ENCODE results near the gene YPEL3. TPM values are rescaled to one million over a fixed set of nuclear protein-coding genes. Genes with fewer than 3 reads are reported as not detected.

The YPEL3 gene
- total and polyA plus RNA-seq, 2 donors = 32.6 to 231 TPM

- peak overlapping the region in 1 of 2 donors; percentile 78 for H3K27ac ChIP-seq (ENCODE audit: low read depth in 1 of 2, low read length in 1 of 2)
- 97% methylated on average over 11 of the region's 11 CpGs for WGBS
Observed at GRCh38 chr16:30114411-30114810, 18.4 kb upstream of the YPEL3 start.

DNA sequence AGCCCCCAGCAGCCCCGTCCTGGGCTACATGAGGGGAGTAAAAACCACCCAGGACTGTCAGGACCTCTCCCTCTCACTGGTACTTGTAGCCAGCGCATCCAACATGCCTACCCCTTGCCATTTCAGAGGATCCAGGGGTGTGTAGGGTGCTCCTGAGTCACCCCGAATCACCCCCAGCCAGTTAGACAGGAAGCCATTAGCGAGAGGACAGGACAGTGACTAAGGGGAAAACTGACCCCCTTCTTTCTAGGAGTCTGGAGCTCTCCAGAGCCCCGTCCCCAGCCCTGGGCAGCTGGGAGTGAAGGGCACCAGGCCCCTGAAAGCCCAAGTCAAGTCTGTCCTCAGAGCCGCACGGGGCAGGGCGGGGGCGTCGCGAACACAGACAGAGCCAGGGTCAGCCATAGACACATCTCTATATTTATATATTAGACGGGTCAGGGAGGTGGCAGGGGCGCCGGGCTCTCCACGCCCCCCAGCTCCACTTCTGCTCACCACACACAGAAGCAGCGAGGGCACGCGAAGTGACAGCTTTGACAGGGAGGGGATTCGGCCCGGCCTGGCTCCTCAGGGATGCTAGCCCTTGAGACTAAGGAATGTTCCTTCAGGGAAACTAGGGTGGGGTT is 17.8 kb upstream of the YPEL3 start:
- Histone ChIP-seq H3K9me3 (ENCODE audit: control insufficient read depth in 2 of 2, insufficient read depth in 1 of 2, low read length in 1 of 2) (peaks cover 0 to 6% of the 10 kb centered on the region in 2 donors), H3K27me3 (ENCODE audit: control insufficient read depth in 2 of 2, insufficient read depth in 1 of 2, low read length in 1 of 2) (no peaks in the 10 kb centered on the region), H3K4me3 (ENCODE audit: low read length in 2 of 2) (no peak overlapping the region), H3K27ac (ENCODE audit: low read depth in 1 of 2, low read length in 1 of 2) (no peak overlapping the region), H3K36me3 (ENCODE audit: control insufficient read depth in 2 of 2, insufficient read depth in 2 of 2, low read length in 1 of 2) (peaks cover 48 to 57% of the 10 kb centered on the region in 2 donors), H3K4me1 (ENCODE audit: control insufficient read depth in 2 of 2, insufficient read depth in 2 of 2, low read length in 2 of 2) (peaks cover 11 to 25% of the 10 kb centered on the region in 2 donors)
- WGBS = 98% methylated on average over 20 of the region's 20 CpGs
- DNase-seq (ENCODE audit: low read depth in 6 of 9, low spot score in 9 of 9) = no peak

More at GRCh38 chr16:30114411-30114810, 18.4 kb upstream of the YPEL3 start:
- Histone ChIP-seq H3K9me3 (ENCODE audit: control insufficient read depth in 2 of 2, insufficient read depth in 1 of 2, low read length in 1 of 2) (peaks cover 0 to 6% of the 10 kb centered on the region in 2 donors), H3K4me1 (ENCODE audit: control insufficient read depth in 2 of 2, insufficient read depth in 2 of 2, low read length in 2 of 2) (peaks cover 11 to 25% of the 10 kb centered on the region in 2 donors), H3K27me3 (ENCODE audit: control insufficient read depth in 2 of 2, insufficient read depth in 1 of 2, low read length in 1 of 2) (no peaks in the 10 kb centered on the region), H3K36me3 (ENCODE audit: control insufficient read depth in 2 of 2, insufficient read depth in 2 of 2, low read length in 1 of 2) (peaks cover 48 to 59% of the 10 kb centered on the region in 2 donors), H3K4me3 (ENCODE audit: low read length in 2 of 2) (no peak overlapping the region)
- DNase-seq (ENCODE audit: low read depth in 6 of 9, low spot score in 9 of 9) = no peak

- Histone ChIP-seq H3K27ac (ENCODE audit: low read depth in 1 of 2, low read length in 1 of 2) (no peak within 1 kb of the TSS), H3K9me3 (ENCODE audit: control insufficient read depth in 2 of 2, insufficient read depth in 1 of 2, low read length in 1 of 2) (peaks cover 0 to 6% of the 10 kb centered on the region in 2 donors), H3K27me3 (ENCODE audit: control insufficient read depth in 2 of 2, insufficient read depth in 1 of 2, low read length in 1 of 2) (no peaks in the 10 kb centered on the region), H3K4me3 (ENCODE audit: low read length in 2 of 2) (no peak within 1 kb of the TSS), H3K4me1 (ENCODE audit: control insufficient read depth in 2 of 2, insufficient read depth in 2 of 2, low read length in 2 of 2) (peaks cover 11 to 25% of the 10 kb centered on the region in 2 donors), H3K36me3 (ENCODE audit: control insufficient read depth in 2 of 2, insufficient read depth in 2 of 2, low read length in 1 of 2) (peaks cover 47 to 56% of the 10 kb centered on the region in 2 donors)
- WGBS = 98% methylated on average over 20 of the region's 20 CpGs
- no peak for DNase-seq (ENCODE audit: low read depth in 6 of 9, low spot score in 9 of 9)
Observed at GRCh38 chr16:30113031-30113710, 17.2 kb upstream of the YPEL3 start, which contains the start of gene GDPD3. GDPD3 (minus strand) TSS chr16:30113537; CDS start chr16:30113478, 59 bp downstream.

DNA sequence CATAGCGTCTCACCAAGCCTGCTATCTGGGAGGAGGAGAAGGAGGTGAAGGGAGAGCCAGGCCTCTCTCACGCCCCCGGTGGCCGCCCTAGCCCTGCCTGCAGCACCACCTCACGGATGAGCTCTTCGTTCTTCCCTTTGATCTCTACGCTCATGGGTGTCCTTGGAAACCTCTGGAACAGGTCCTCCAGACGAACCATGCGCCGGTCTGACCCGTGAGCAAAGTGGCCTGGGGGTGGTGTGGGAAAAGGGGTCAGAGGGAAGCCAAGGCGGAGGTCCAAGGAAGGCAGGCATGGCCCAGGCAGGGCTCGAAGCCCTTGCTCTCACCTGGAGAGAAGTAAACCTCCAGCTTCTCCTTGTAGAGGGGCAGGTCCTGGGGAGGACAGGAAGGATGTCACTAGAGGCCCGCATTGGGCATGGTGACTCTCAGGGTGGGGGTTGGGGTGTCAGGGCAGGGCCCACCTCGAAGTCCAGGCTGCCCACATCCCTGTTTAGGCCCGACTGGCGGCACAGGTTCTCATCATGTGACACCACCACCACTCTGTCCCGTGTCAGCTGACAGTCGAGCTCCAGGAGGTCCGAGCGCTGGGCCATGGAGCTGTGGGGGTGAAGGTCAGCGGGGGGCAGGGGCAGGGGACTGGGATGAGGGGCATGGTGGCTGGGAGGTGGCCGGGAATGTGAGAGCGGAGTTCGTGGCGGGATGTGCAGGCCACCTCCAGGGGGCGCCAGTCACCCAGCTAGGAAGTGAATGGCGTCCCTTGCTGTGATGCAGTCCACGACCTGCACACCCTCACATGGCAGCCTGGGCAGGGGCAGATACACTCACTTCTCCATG is 16.4 kb upstream of the YPEL3 start:
- DNase-seq (ENCODE audit: low read depth in 6 of 9, low spot score in 9 of 9) = no peak
- 95% methylated on average over 29 of the region's 29 CpGs for WGBS
- Histone ChIP-seq H3K27me3 (ENCODE audit: control insufficient read depth in 2 of 2, insufficient read depth in 1 of 2, low read length in 1 of 2) (no peaks in the 10 kb centered on the region), H3K4me1 (ENCODE audit: control insufficient read depth in 2 of 2, insufficient read depth in 2 of 2, low read length in 2 of 2) (peaks cover 11 to 25% of the 10 kb centered on the region in 2 donors), H3K36me3 (ENCODE audit: control insufficient read depth in 2 of 2, insufficient read depth in 2 of 2, low read length in 1 of 2) (peaks cover 45 to 52% of the 10 kb centered on the region in 2 donors), H3K9me3 (ENCODE audit: control insufficient read depth in 2 of 2, insufficient read depth in 1 of 2, low read length in 1 of 2) (peaks cover 0 to 6% of the 10 kb centered on the region in 2 donors), H3K27ac (ENCODE audit: low read depth in 1 of 2, low read length in 1 of 2) (no peak overlapping the region), H3K4me3 (ENCODE audit: low read length in 2 of 2) (no peak overlapping the region)

DNA sequence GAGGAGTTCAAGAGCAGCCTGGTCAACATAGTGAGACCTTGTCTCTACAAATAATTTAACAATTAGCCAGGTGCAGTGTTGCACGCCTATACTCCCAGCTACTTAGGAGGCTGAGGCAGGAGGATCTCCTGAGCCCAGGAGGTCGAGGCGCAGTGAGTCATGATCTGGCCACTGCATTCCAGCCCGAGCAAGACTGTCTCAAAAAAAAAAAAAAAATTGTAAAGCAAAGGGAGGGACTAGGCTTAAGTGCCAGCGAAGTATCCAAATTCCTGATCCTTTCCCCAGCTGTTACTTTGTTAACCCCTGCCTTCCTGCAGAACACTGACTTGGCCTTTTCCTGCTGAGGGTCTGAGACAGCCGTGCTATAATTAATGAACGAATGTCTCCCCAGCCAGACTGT is 14.6 kb upstream of the YPEL3 start:
- no peaks in the 10 kb centered on the region for H3K27me3 ChIP-seq (ENCODE audit: control insufficient read depth in 2 of 2, insufficient read depth in 1 of 2, low read length in 1 of 2)
- H3K36me3 ChIP-seq (ENCODE audit: control insufficient read depth in 2 of 2, insufficient read depth in 2 of 2, low read length in 1 of 2) = peaks cover 35 to 38% of the 10 kb centered on the region in 2 donors
- no peak overlapping the region for H3K27ac ChIP-seq (ENCODE audit: low read depth in 1 of 2, low read length in 1 of 2)
- no peak for DNase-seq (ENCODE audit: low read depth in 6 of 9, low spot score in 9 of 9)
- H3K4me1 ChIP-seq (ENCODE audit: control insufficient read depth in 2 of 2, insufficient read depth in 2 of 2, low read length in 2 of 2) = peaks cover 11 to 25% of the 10 kb centered on the region in 2 donors
- no peak overlapping the region for H3K4me3 ChIP-seq (ENCODE audit: low read length in 2 of 2)
- WGBS = 96% methylated on average over 7 of the region's 7 CpGs
- peaks cover 0 to 6% of the 10 kb centered on the region in 2 donors for H3K9me3 ChIP-seq (ENCODE audit: control insufficient read depth in 2 of 2, insufficient read depth in 1 of 2, low read length in 1 of 2)

- Histone ChIP-seq H3K4me1 (ENCODE audit: control insufficient read depth in 2 of 2, insufficient read depth in 2 of 2, low read length in 2 of 2) (peaks cover 0 to 3% of the 10 kb centered on the region in 2 donors), H3K4me3 (ENCODE audit: low read length in 2 of 2) (no peak overlapping the region), H3K27me3 (ENCODE audit: control insufficient read depth in 2 of 2, insufficient read depth in 1 of 2, low read length in 1 of 2) (no peaks in the 10 kb centered on the region), H3K36me3 (ENCODE audit: control insufficient read depth in 2 of 2, insufficient read depth in 2 of 2, low read length in 1 of 2) (peaks cover 36 to 43% of the 10 kb centered on the region in 2 donors), H3K27ac (ENCODE audit: low read depth in 1 of 2, low read length in 1 of 2) (no peak overlapping the region), H3K9me3 (ENCODE audit: control insufficient read depth in 2 of 2, insufficient read depth in 1 of 2, low read length in 1 of 2) (no peaks in the 10 kb centered on the region)
- 91% methylated on average over 15 of the region's 15 CpGs for WGBS
- no peak for DNase-seq (ENCODE audit: low read depth in 6 of 9, low spot score in 9 of 9)
Observed at GRCh38 chr16:30108059-30108850, 12.2 kb upstream of the YPEL3 start.

DNA sequence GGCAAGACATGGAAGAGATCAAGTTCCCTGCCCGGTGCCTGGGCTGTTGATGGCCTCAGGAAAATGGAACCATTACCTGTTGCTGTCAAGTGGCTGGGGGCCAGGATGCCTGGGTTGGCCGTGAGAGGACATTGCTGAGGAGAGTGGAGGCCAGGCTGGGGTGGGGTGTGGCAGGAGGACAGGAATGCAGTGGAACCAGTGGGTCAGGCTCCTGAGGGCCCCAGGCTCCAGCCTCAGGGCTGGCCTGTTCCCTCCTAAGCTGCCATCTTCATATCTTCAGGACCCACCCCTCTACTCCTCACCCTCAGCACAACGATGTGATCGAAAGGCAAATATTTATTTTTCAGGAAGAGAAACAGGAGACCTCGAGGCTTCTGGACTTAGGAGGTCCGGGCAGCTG is 8.5 kb upstream of the YPEL3 start:
- H3K9me3 ChIP-seq (ENCODE audit: control insufficient read depth in 2 of 2, insufficient read depth in 1 of 2, low read length in 1 of 2) = peaks cover 0 to 7% of the 10 kb centered on the region in 2 donors
- no peak for DNase-seq (ENCODE audit: low read depth in 6 of 9, low spot score in 9 of 9)
- H3K27me3 ChIP-seq (ENCODE audit: control insufficient read depth in 2 of 2, insufficient read depth in 1 of 2, low read length in 1 of 2) = no peaks in the 10 kb centered on the region
- H3K4me3 ChIP-seq (ENCODE audit: low read length in 2 of 2) = no peak overlapping the region
- no peaks in the 10 kb centered on the region for H3K4me1 ChIP-seq (ENCODE audit: control insufficient read depth in 2 of 2, insufficient read depth in 2 of 2, low read length in 2 of 2)
- peaks cover 18 to 24% of the 10 kb centered on the region in 2 donors for H3K36me3 ChIP-seq (ENCODE audit: control insufficient read depth in 2 of 2, insufficient read depth in 2 of 2, low read length in 1 of 2)
- no peak overlapping the region for H3K27ac ChIP-seq (ENCODE audit: low read depth in 1 of 2, low read length in 1 of 2)
- 96% methylated on average over 6 of the region's 6 CpGs for WGBS

- no peaks in the 10 kb centered on the region for H3K4me1 ChIP-seq (ENCODE audit: control insufficient read depth in 2 of 2, insufficient read depth in 2 of 2, low read length in 2 of 2)
- 96% methylated on average over 4 of the region's 4 CpGs for WGBS
- no peak overlapping the region for H3K4me3 ChIP-seq (ENCODE audit: low read length in 2 of 2)
- DNase-seq (ENCODE audit: low read depth in 6 of 9, low spot score in 9 of 9) = no peak
- H3K27me3 ChIP-seq (ENCODE audit: control insufficient read depth in 2 of 2, insufficient read depth in 1 of 2, low read length in 1 of 2) = no peaks in the 10 kb centered on the region
- peaks cover 18 to 24% of the 10 kb centered on the region in 2 donors for H3K36me3 ChIP-seq (ENCODE audit: control insufficient read depth in 2 of 2, insufficient read depth in 2 of 2, low read length in 1 of 2)
- no peak overlapping the region for H3K27ac ChIP-seq (ENCODE audit: low read depth in 1 of 2, low read length in 1 of 2)
- H3K9me3 ChIP-seq (ENCODE audit: control insufficient read depth in 2 of 2, insufficient read depth in 1 of 2, low read length in 1 of 2) = peaks cover 0 to 7% of the 10 kb centered on the region in 2 donors
Observed at GRCh38 chr16:30104090-30104489, 8.1 kb upstream of the YPEL3 start.

Measured in thymus (tissue), 11 donors.